CD4-positive, alpha-beta T cell treated with Interleukin-4 for 1 hour (primary cell): ENCODE results near the gene ZBP1.

Source experiments
- DNase-seq, 2 donors: peaks; one replicate each; pipeline ENCODE4 v3.0.0-alpha.2; 2020 to 2022

ZBP1 gene

DNA sequence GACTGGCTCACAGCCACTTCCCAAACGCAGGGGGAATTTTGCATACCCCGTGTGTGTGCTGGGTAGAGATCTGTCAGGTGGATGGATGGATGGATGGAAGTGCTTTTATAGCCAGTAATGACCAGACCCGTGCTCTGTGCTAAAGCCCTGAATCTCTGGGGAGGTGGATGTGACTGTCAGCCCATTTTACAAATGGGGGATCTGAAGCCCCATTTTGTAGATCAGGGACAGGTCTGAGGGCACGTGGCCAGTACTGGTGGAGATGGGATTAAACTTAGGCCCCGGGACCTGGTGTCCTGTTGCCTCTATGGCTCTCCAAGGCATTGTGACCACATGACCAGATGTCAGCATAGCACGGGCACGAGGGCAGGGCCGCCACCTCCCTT is 38.2 kb upstream of the ZBP1 start:
- peak in 1 of 2 donors; percentile 8 for DNase-seq

DNA sequence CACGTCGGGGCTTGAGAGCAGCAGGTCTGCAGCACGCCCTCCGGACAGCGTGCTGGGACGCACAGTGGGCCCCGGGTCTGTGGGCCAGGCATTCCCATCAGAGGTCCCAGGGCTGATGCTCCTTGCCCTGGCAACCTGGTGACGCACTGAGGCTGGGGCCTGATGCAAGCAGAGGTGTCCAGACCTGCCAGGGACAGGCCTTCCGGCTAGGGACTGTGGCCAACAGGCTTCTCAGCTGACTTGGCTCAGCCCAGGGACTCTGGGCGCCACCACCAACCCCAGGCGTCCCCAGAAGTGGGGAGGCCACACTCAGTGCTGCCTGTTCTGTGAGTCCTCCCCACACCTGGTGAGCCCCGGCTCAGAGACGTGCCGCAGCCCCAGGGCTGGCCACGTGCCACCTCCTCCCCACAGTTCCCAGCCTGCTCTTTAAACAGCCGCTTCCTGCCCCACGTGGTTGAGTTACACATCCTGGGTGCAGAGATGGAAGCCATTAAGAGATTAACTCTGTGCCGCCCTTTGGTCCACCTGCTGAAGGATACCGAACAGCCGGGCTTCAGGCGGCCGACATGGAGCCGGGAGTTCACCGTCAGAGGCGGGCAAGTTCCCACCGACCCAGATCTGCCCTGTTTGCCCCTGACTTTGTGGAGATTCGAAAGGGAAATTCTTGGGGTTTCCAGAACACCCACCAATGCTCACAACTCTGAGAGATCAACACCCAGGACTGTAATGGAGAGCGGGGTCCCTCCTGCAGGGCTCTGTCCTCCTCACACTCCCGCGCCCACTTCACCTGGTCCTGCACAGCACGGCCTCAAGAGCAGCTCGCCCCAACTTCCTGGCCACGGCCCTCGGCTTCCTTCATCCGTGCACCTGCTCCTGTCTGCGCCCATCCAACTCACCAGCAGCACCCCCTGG is 37.6 kb upstream of the ZBP1 start:
- DNase-seq: peak; percentile 40 to 49

DNA sequence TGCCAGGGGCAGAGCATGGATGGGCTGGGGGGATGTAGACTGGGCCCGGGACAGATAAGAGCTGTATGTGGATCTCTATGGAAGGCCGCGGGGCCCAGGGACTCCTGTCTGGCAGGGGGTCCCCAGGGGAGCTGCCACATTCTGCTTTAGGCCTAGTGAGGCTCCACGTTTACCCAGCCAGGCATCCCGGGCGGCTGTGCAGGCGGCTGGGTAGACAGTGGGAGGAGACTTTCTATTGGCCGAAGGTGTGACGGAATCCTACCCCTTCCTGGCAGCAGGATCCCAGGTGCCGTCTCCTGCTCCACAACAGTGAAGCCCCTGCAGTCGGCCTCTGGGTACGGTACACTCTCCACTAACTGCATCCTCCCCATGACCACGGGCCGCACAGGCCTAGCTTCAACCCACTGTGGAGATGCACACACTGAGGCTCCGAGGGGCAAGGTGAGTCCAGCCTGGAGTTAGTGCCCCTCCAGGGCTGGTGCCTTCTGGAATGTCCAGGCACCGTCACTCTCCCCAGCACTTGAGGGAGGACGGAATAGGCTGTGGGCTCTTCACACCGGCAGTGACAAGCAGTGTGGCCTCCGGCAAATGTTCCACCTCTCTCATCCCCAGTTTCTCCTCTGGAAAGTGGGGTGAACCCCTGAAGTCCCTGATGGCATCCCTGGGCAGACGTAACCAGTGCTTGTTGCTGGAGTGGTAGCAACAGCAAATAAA is 36.8 kb upstream of the ZBP1 start:
- DNase-seq: no peak

- no peak for DNase-seq
Measured at GRCh38 chr20:57656252-57656820, 36.1 kb upstream of the ZBP1 start.

GRCh38 chr20:57655809-57656155 is 35.6 kb upstream of the ZBP1 start:
- DNase-seq: no peak

DNA sequence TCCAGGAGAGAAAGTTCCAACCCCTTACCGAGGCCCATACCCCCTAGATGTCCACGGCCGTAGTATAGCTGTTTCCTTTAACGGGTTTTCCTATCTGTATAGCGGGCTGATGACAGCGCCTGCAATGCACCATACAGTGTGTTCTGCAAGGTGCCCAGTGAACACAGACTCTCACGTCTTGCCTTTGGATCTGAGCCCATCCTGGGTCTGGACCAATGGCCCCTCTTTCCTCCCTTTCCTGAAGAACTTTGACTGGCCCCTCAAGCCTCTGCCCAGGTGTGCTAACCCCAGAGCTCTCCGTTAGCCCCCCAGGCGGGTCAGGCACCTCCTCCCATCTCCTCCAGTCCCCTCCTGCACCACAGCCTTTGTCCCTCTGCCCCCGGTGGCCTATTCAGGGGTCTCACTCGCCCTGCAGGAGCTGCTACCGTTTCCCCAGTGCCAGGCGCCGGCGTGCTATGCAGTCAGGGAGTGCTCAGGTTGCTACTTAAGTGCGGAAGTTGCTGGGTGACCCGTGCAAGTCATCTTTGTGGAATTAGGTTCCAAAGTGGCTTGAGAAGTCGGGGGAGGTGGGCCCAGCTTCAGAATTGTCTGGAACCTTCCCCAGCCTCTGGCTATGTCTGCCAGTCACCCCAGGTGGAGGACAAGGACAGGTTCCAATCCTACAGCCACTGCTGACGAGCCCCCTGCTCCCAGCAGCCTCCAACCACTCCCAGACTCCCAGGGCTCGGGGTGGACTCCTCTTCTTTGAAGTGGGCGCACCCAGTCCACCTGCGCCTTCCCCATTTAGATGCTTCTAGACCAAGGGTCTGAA is 35.0 kb upstream of the ZBP1 start:
- DNase-seq: no peak

DNA sequence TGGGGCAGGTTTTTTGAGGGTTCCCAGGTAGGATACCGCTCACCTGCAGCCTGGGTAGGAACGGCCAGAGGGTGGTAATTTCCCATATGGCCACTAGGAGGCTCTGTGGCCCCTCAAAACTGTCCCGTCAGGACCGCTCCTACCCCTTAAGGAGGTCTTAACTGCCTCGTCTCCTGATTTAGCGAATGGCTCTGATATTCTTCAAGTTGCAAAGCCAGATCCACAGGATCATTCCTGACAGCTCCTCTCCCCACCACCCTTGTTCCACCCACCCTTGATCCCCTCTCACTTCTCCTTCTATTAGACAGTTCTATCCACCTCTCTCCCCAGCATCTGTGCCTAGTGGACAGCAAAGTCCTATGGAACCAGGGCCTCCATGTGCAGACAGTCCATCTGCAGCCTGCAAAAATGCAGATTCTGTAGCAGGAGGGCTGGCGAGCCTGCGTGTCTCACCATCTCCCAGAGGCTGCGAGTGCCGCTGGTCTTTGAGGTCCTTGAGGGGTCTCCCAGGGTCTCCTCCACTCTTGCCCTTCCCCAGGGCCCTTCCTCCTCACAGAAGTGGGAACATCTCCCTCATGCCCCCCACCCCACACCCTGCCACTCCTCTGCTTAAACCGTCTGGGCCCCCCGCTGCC is 34.3 kb upstream of the ZBP1 start:
- peak; percentile 63 to 69 for DNase-seq

- DNase-seq: no peak
Measured at GRCh38 chr20:57653910-57654309, 33.7 kb upstream of the ZBP1 start.

DNA sequence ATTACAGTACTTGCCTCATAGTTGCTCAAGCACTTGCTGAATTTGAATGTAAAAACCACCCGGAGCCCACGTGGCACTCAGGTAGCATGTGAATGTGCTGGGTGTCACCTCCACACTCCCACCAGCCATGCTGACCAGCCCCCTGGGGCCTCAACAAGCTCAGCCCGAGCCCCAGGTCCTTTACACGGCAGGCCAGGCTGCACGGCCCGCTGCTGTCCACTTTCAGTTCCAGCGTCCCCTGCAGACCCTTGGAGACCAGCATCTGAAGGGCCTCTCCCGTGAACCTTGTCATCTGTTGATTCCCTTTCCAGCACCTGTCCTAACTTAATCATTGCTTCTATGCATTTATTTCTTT is 33.3 kb upstream of the ZBP1 start:
- DNase-seq: no peak

GRCh38 chr20:57652606-57653545 is 32.6 kb upstream of the ZBP1 start:
- DNase-seq: no peak

- DNase-seq: no peak
Measured at GRCh38 chr20:57651881-57652605, 31.8 kb upstream of the ZBP1 start.

GRCh38 chr20:57650756-57651483 is 30.7 kb upstream of the ZBP1 start:
- no peak for DNase-seq

- no peak for DNase-seq
Measured at GRCh38 chr20:57650266-57650665, 30.0 kb upstream of the ZBP1 start.

GRCh38 chr20:57649617-57650015 is 29.4 kb upstream of the ZBP1 start:
- DNase-seq: no peak

DNA sequence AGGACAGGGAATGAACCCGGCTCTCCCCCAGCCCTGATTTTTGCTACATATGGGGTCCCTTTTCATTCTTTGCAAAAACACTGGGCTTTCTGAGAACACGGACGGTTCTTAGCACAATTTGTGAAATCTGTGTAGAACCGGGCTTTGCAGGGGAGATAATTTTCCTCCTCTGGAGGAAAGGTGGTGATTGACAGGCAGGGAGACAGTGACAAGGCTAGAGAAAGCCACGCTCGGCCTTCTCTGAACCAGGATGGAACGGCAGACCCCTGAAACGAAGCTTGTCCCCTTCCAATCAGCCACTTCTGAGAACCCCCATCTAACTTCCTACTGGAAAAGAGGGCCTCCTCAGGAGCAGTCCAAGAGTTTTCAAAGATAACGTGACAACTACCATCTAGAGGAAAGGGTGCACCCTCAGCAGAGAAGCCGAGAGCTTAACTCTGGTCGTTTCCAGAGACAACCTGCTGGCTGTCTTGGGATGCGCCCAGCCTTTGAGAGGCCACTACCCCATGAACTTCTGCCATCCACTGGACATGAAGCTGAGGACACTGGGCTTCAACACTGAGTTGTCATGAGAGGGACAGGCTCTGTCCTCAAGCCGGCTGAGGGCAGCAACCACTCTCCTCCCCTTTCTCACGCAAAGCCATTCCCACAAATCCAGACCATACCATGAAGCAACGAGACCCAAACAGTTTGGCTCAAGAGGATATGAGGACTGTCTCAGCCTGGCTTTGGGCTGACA is 28.8 kb upstream of the ZBP1 start:
- DNase-seq: no peak

DNA sequence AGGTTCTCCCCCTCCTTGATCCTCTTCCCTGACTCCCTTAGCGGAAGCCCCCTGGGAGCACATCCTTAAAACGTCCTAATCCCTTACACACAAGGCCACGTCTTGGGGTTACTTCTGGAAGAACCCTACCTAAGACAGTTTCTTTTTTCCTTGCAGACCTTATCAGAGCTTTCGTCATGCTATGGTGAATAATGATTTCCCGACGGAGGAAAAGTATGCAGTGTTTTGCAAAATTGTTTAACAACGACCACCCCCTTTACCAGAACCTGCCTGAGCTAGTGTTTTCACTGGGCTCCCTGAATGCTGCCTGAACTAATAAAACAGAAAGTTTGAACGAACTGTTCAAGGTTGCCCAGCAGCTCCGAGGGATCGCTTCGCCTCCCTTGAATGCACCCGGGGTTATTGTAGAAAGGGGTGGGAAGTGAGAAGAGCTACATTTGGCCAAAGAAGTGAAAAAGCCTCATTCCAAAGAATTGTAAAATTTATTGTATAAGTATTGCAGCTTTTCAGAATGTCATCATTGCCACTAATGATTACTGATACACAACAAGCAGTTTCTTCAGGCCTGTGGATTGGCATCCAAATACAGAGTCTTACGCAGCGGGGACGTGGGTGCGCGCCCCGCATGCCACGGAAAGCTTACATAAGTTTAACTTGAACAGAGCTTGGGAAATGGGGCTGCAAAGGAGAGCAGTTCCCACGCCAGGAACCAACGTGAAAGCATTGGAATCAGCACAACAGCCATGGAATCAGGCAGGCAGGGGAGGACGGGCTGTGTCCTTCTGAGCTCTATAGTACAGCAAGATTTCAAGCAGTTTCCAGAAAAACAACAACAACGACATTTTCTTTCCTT is 27.9 kb upstream of the ZBP1 start:
- no peak for DNase-seq

DNA sequence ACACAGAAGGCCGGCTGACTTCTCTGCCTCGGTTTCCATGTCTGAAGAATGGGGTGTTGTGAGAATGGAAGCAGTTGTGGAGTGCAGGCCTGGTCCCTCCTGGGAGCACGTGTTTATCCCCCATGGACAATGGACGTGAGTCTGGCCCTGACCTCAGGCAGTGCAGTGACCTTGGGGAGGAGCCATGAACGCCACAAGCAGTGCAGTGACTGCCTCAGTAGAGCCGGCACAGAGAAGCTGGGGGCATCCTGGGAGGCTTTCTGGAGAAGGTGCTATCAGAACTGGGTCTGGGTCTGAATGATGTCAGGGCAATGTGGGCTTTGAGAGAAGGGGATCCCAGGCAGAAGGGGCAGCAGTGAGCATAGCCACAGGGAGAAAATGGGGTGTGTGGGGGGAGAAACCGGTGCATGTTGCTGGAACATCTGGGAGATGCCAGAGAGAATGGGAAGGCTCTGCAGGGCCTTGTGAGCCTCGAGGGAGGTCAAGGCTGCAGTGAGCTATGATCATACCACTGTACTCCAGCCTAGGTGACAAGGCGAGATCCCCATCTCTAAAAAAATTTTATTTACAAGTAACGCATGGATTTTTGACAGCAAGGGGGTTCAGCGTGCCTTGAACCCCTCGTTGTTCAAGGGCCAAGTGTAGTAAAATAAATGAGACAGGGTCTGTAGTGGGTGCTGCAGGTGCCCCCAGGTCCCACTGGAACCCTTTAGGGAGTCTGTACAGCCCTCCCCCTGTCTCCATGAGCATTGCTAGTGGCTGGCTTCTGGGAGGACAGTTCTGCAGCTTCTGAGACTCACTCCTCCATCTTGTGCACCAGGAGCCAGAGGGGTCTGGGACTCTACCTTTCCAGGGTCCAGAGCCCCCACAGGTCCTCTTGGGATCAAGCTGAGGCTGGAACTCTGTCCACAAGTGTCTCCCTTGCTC is 27.0 kb upstream of the ZBP1 start:
- DNase-seq: no peak
